OCI-LY7 (cell line): ENCODE results near the gene PLXDC2.

Experiments
- CTCF ChIP-seq: fragments of 200-600 bp; sonication (generic); conservative IDR thresholded peaks from 2 replicates; pipeline ENCODE4 v1.5.1; 2014; ENCODE audit warnings: mild to moderate bottlenecking, antibody characterized with exemption, low read length, moderate library complexity, mixed read lengths
- EZH2phosphoT487 ChIP-seq: fragments of 200-600 bp; sonication (generic); IDR thresholded peaks from 2 replicates; pipeline ENCODE4 v1.6.1; 2018; ENCODE audit warnings: low read depth, borderline replicate concordance, mild to moderate bottlenecking, mixed run types, antibody characterized with exemption, low read length, moderate library complexity, mixed read lengths

DNA sequence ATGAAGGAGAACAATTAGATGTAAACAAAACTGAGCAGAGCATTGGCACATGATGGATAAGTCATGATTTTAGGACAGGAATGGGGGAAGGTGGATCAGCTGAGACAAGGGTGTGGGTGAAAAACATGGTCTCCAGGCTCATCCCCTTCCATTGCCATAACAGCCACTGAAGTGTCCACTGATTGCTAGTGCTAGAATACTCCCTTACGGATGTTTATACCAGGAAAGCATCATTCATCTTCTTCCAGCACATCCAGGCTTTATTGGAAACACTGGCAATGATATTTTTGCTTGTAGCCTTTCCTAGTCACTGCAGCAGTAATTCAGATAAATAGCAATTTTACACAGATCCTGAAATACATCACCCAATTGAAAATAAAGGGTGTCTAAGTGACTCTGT is 259.5 kb downstream of the PLXDC2 start:
- TF ChIP-seq CTCF, result no peak
- TF ChIP-seq EZH2phosphoT487, result no peak
